ENCODE results near the gene SNAP47.

SNAP47 gene

GRCh38 chr1:227767401-227768124, 32.3 kb downstream of the SNAP47 start:
- FAIRE-seq (peak; percentile 99), DNase-seq (ENCODE audit: low spot score) (no peak)

GRCh38 chr1:227768125-227768439, 32.8 kb downstream of the SNAP47 start:
- FAIRE-seq (no peak), DNase-seq (ENCODE audit: low spot score) (no peak)

GRCh38 chr1:227768640-227769039, 33.4 kb downstream of the SNAP47 start:
- FAIRE-seq = no peak

GRCh38 chr1:227769047-227769935, 34.1 kb downstream of the SNAP47 start:
- DNase-seq (ENCODE audit: low spot score) (no peak), FAIRE-seq (no peak)

More at GRCh38 chr1:227768640-227769039, 33.4 kb downstream of the SNAP47 start:
- no peak for DNase-seq (ENCODE audit: low spot score)

GRCh38 chr1:227769936-227770494, 34.8 kb downstream of the SNAP47 start:
- no peak for FAIRE-seq
- DNase-seq (ENCODE audit: low spot score) = no peak

- DNase-seq (ENCODE audit: low spot score) (no peak), FAIRE-seq (no peak)
These were observed 35.6 kb downstream of the SNAP47 start for GRCh38 chr1:227770812-227771211.

- FAIRE-seq (no peak), DNase-seq (ENCODE audit: low spot score) (no peak)
These were observed 36.1 kb downstream of the SNAP47 start for GRCh38 chr1:227771326-227771725.

- DNase-seq (ENCODE audit: low spot score) = no peak
- FAIRE-seq = no peak
These were observed 36.5 kb downstream of the SNAP47 start for GRCh38 chr1:227771771-227772170.

- no peak for FAIRE-seq
- no peak for DNase-seq (ENCODE audit: low spot score)
These were observed 38.3 kb downstream of the SNAP47 start for GRCh38 chr1:227773558-227773957.

- peak; percentile 42 for FAIRE-seq
- DNase-seq (ENCODE audit: low spot score) = no peak
These were observed 39.0 kb downstream of the SNAP47 start for GRCh38 chr1:227774051-227774731.

- FAIRE-seq (no peak), DNase-seq (ENCODE audit: low spot score) (no peak)
These were observed 39.8 kb downstream of the SNAP47 start for GRCh38 chr1:227774821-227775661.

GRCh38 chr1:227775841-227776240, 40.6 kb downstream of the SNAP47 start:
- no peak for DNase-seq (ENCODE audit: low spot score)
- FAIRE-seq = no peak

- FAIRE-seq = no peak
- DNase-seq (ENCODE audit: low spot score) = no peak
These were observed 41.1 kb downstream of the SNAP47 start for GRCh38 chr1:227776331-227776771.

GRCh38 chr1:227777156-227777555, 41.9 kb downstream of the SNAP47 start:
- FAIRE-seq (no peak), DNase-seq (ENCODE audit: low spot score) (no peak)

GRCh38 chr1:227777646-227778045, 42.4 kb downstream of the SNAP47 start:
- FAIRE-seq (no peak), DNase-seq (ENCODE audit: low spot score) (no peak)

- DNase-seq (ENCODE audit: low spot score) (no peak), FAIRE-seq (no peak)
These were observed 43.2 kb downstream of the SNAP47 start for GRCh38 chr1:227778401-227778947.

- FAIRE-seq (no peak), DNase-seq (ENCODE audit: low spot score) (no peak)
These were observed 43.8 kb downstream of the SNAP47 start for GRCh38 chr1:227779021-227779441.

- DNase-seq (ENCODE audit: low spot score) (no peak), FAIRE-seq (no peak)
These were observed 44.5 kb downstream of the SNAP47 start for GRCh38 chr1:227779685-227780084.

GRCh38 chr1:227780101-227781044, 45.1 kb downstream of the SNAP47 start:
- DNase-seq (ENCODE audit: low spot score) (no peak), FAIRE-seq (no peak)

Data from urothelium cell line (cell line).